Measurements from ENCODE around the gene FXYD1.

- TF ChIP-seq ATF3 (IDR thresholded peaks at IDR 0.05) = no peak
- TF ChIP-seq CTCF (IDR thresholded peaks at IDR 0.05; ENCODE audit: low read depth, low read length, missing input control) = no peak
- TF ChIP-seq REST (IDR thresholded peaks at IDR 0.05) = no peak
- TF ChIP-seq NR2F2 (IDR thresholded peaks at IDR 0.05) = no peak
- TF ChIP-seq RAD21 (IDR thresholded peaks at IDR 0.05) = no peak
Measured at GRCh38 chr19:35125749-35126623, 12.6 kb upstream of the FXYD1 start.
